SJSA1 (cell line): ENCODE results near the gene PIK3R4. TPM values are rescaled to one million over a fixed set of nuclear protein-coding genes. Genes with fewer than 3 reads are reported as not detected.

Source experiments
- DNase-seq, 2 experiments: peaks; one replicate each; pipeline ENCODE4 v3.0.0-alpha.2; 2015 to 2020; ENCODE audit warnings: low spot score in 2 of 2, low read depth in 1 of 2
- H3K27ac ChIP-seq: fragments of 250-450 bp; sonication (Bioruptor Pico); 2 replicates; pipeline ENCODE4 v1.5.1; 2020; ENCODE audit warnings: mild to moderate bottlenecking, moderate library complexity
- H3K27me3 ChIP-seq: fragments of 250-450 bp; sonication (Bioruptor Pico); replicated peaks from 2 replicates; pipeline ENCODE4 v1.5.1; 2020; ENCODE audit warnings: mild to moderate bottlenecking, moderate library complexity
- H3K36me3 ChIP-seq: fragments of 250-450 bp; sonication (Bioruptor Pico); 2 replicates; pipeline ENCODE4 v1.5.1; 2020; ENCODE audit warnings: mild to moderate bottlenecking
- H3K4me1 ChIP-seq: fragments of 250-450 bp; sonication (Bioruptor Pico); replicated peaks from 2 replicates; pipeline ENCODE4 v1.6.1; 2021; ENCODE audit warnings: mild to moderate bottlenecking
- H3K4me3 ChIP-seq: fragments of 250-450 bp; sonication (Bioruptor Pico); 2 replicates; pipeline ENCODE4 v1.5.1; 2020; ENCODE audit warnings: mild to moderate bottlenecking
- H3K9me3 ChIP-seq: fragments of 250-450 bp; sonication (Bioruptor Pico); replicated peaks from 2 replicates; pipeline ENCODE4 v1.5.1; 2020; ENCODE audit warnings: mild to moderate bottlenecking
- total RNA-seq: library from RNA; depleted of rRNA; stranded (reverse); fragments of >200 nt; shearing (Covaris generic); gene quantifications from 2 replicates; pipeline ENCODE4 v1.2.3, GENCODE V29; 2014

Gene PIK3R4
- total RNA-seq, 1 experiment from 2014 or later, result 22.5 TPM

- H3K9me3 ChIP-seq, result no peaks in the 10 kb centered on the region
- no peak overlapping the region for H3K27ac ChIP-seq
- H3K4me3 ChIP-seq, result no peak overlapping the region
- no peak for DNase-seq
- H3K4me1 ChIP-seq, result no peaks in the 10 kb centered on the region
- peaks cover 39% of the 10 kb centered on the region for H3K36me3 ChIP-seq
- H3K27me3 ChIP-seq, result no peaks in the 10 kb centered on the region
Measured at GRCh38 chr3:130731817-130732216, 14.8 kb downstream of the PIK3R4 start.

- no peaks in the 10 kb centered on the region for H3K4me1 ChIP-seq
- H3K27me3 ChIP-seq, result no peaks in the 10 kb centered on the region
- no peak overlapping the region for H3K27ac ChIP-seq
- H3K9me3 ChIP-seq, result no peaks in the 10 kb centered on the region
- H3K4me3 ChIP-seq, result no peak overlapping the region
- H3K36me3 ChIP-seq, result peaks cover 25% of the 10 kb centered on the region
- DNase-seq, result no peak
Measured at GRCh38 chr3:130729154-130729553, 17.5 kb downstream of the PIK3R4 start.

- no peak for DNase-seq
Measured at GRCh38 chr3:130728037-130728436, 18.6 kb downstream of the PIK3R4 start.

DNA sequence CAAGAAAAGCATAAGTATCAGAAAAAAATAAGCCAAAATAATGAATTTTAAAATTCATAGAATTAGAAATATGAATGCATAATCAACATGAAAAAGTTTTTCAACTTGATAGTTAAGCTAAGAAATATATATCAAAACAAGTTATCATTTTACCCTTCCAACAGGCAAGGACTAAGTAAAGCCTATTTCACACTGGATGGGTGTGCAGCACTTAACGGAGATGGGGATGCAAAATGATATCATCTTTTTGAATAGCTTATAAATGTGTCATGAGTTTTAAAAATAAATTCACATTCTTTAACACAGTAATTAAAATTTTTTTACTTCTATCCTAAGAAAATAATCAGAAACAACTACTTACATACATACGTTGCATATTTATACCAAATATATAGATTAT, 20.9 kb downstream of the PIK3R4 start:
- no peak overlapping the region for H3K4me3 ChIP-seq
- no peak for DNase-seq

More at GRCh38 chr3:130728037-130728436, 18.6 kb downstream of the PIK3R4 start:
- H3K36me3 ChIP-seq, result peaks cover 13% of the 10 kb centered on the region
- no peaks in the 10 kb centered on the region for H3K27me3 ChIP-seq
- H3K4me3 ChIP-seq, result no peak overlapping the region
- H3K9me3 ChIP-seq, result no peaks in the 10 kb centered on the region
- H3K27ac ChIP-seq, result no peak overlapping the region
- H3K4me1 ChIP-seq, result no peaks in the 10 kb centered on the region

GRCh38 chr3:130715616-130716015, 31.0 kb downstream of the PIK3R4 start:
- no peaks in the 10 kb centered on the region for H3K9me3 ChIP-seq
- H3K4me3 ChIP-seq, result no peak overlapping the region
- H3K36me3 ChIP-seq, result peaks cover 28% of the 10 kb centered on the region
- DNase-seq, result no peak
- no peaks in the 10 kb centered on the region for H3K4me1 ChIP-seq
- H3K27ac ChIP-seq, result no peak overlapping the region
- no peaks in the 10 kb centered on the region for H3K27me3 ChIP-seq

More for the DNA sequence above, 20.9 kb downstream of the PIK3R4 start:
- no peak overlapping the region for H3K27ac ChIP-seq
- H3K36me3 ChIP-seq, result peaks cover 11% of the 10 kb centered on the region
- no peaks in the 10 kb centered on the region for H3K27me3 ChIP-seq
- no peaks in the 10 kb centered on the region for H3K9me3 ChIP-seq
- no peaks in the 10 kb centered on the region for H3K4me1 ChIP-seq

- no peaks in the 10 kb centered on the region for H3K27me3 ChIP-seq
- H3K4me1 ChIP-seq, result no peaks in the 10 kb centered on the region
- H3K27ac ChIP-seq, result no peak overlapping the region
Measured at GRCh38 chr3:130712718-130713423, 33.8 kb downstream of the PIK3R4 start.

GRCh38 chr3:130711565-130712324, 34.9 kb downstream of the PIK3R4 start:
- no peak for DNase-seq

More at GRCh38 chr3:130712718-130713423, 33.8 kb downstream of the PIK3R4 start:
- no peak overlapping the region for H3K4me3 ChIP-seq
- H3K36me3 ChIP-seq, result peaks cover 31% of the 10 kb centered on the region
- no peak for DNase-seq
- no peaks in the 10 kb centered on the region for H3K9me3 ChIP-seq

GRCh38 chr3:130709671-130710070, 37.0 kb downstream of the PIK3R4 start:
- Histone ChIP-seq H3K27me3 (no peaks in the 10 kb centered on the region), H3K36me3 (peaks cover 23% of the 10 kb centered on the region), H3K4me1 (no peaks in the 10 kb centered on the region), H3K27ac (no peak overlapping the region), H3K9me3 (no peaks in the 10 kb centered on the region), H3K4me3 (no peak overlapping the region)
- DNase-seq, result no peak

More at GRCh38 chr3:130711565-130712324, 34.9 kb downstream of the PIK3R4 start:
- Histone ChIP-seq H3K27me3 (no peaks in the 10 kb centered on the region), H3K27ac (no peak overlapping the region), H3K4me1 (no peaks in the 10 kb centered on the region), H3K4me3 (no peak overlapping the region), H3K9me3 (no peaks in the 10 kb centered on the region), H3K36me3 (peaks cover 31% of the 10 kb centered on the region)

- no peak overlapping the region for H3K27ac ChIP-seq
- H3K4me1 ChIP-seq, result no peaks in the 10 kb centered on the region
- no peak overlapping the region for H3K4me3 ChIP-seq
- peaks cover 29% of the 10 kb centered on the region for H3K36me3 ChIP-seq
- no peak for DNase-seq
- H3K9me3 ChIP-seq, result no peaks in the 10 kb centered on the region
- no peaks in the 10 kb centered on the region for H3K27me3 ChIP-seq
Measured at GRCh38 chr3:130707902-130708601, 38.6 kb downstream of the PIK3R4 start.

- H3K4me3 ChIP-seq, result no peak overlapping the region
- H3K36me3 ChIP-seq, result peaks cover 26% of the 10 kb centered on the region
- no peak overlapping the region for H3K27ac ChIP-seq
- DNase-seq, result no peak
- H3K4me1 ChIP-seq, result no peaks in the 10 kb centered on the region
- no peaks in the 10 kb centered on the region for H3K27me3 ChIP-seq
- H3K9me3 ChIP-seq, result no peaks in the 10 kb centered on the region
Measured at GRCh38 chr3:130705501-130705900, 41.1 kb downstream of the PIK3R4 start.

- Histone ChIP-seq H3K4me3 (no peak overlapping the region), H3K9me3 (no peaks in the 10 kb centered on the region), H3K36me3 (peaks cover 27% of the 10 kb centered on the region), H3K27ac (no peak overlapping the region), H3K4me1 (no peaks in the 10 kb centered on the region), H3K27me3 (no peaks in the 10 kb centered on the region)
- DNase-seq, result no peak
Measured at GRCh38 chr3:130702985-130703384, 43.6 kb downstream of the PIK3R4 start.

DNA sequence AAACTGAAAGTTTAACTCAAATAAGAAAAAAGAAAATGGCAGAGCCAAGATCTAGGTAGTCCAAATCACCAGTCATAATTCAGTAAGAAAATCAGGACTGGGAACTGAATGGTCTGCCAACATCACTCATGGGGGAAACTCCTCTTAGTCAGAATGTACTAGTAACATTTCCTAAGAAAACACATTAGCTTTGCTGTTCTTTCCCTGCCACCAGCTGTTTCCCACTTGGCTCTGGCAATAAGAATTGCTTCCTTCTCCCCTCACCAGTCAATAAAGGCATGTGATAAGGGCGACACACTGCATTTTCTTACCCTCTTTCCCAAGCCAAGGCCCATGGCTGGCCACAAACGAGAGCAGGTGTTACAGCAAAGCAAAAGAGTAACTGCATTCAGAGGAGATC, 46.1 kb downstream of the PIK3R4 start:
- H3K27me3 ChIP-seq, result no peaks in the 10 kb centered on the region
- H3K4me3 ChIP-seq, result no peak overlapping the region
- no peak for DNase-seq
- H3K27ac ChIP-seq, result no peak overlapping the region
- H3K4me1 ChIP-seq, result no peaks in the 10 kb centered on the region
- H3K9me3 ChIP-seq, result no peaks in the 10 kb centered on the region
- H3K36me3 ChIP-seq, result peaks cover 27% of the 10 kb centered on the region

DNA sequence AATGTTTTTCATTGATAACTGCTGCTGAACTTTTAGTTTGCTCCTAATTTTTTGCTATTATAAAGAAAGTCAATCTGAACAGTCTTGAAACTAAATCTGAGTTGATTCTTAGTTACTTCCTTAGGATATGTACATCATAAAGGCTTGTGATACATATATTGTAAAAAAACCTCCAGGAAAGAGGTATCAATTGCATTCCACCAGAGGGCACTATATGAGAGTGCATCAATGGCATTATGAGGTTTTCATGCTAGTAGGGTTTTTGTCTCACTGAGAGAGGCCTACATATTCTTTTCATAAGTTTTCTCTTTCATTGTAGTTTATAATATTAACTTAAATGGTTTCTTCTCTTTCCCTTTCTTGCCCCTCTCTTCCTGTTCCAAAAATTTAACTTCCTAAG, 46.9 kb downstream of the PIK3R4 start:
- H3K27me3 ChIP-seq, result no peaks in the 10 kb centered on the region
- H3K27ac ChIP-seq, result no peak overlapping the region
- DNase-seq, result no peak
- no peaks in the 10 kb centered on the region for H3K9me3 ChIP-seq
- H3K4me1 ChIP-seq, result no peaks in the 10 kb centered on the region
- H3K4me3 ChIP-seq, result no peak overlapping the region
- peaks cover 23% of the 10 kb centered on the region for H3K36me3 ChIP-seq

DNA sequence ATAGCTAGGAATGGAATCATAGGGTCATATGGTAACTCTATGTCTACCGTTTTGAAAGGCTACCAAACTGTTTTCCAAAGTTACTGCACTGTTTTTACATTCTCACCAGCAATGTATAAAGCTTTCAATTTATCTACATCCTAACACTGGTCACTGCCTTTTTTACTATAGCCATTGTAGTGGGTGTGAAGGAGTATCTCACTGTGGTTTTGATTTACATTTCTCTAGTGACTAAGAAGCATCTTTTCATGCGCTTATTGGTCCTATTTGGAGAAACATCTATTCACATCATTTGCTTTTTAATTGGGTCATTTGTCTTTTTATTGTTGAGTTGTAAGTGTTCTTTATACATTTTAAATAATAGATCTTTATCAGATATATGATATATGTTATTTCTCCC, 53.3 kb downstream of the PIK3R4 start:
- DNase-seq, result no peak
- 0 out of 2 replicates have a peak, but pooled peaks cover 12% of the 10 kb centered on the region for H3K36me3 ChIP-seq
- H3K27ac ChIP-seq, result no peak overlapping the region
- peaks cover 9% of the 10 kb centered on the region for H3K4me1 ChIP-seq
- no peaks in the 10 kb centered on the region for H3K27me3 ChIP-seq
- no peak overlapping the region for H3K4me3 ChIP-seq
- H3K9me3 ChIP-seq, result no peaks in the 10 kb centered on the region
